Hematopoietic multipotent progenitor cell (in vitro differentiated cells): ENCODE results near the gene PAPSS2. TPM values are rescaled to one million over a fixed set of nuclear protein-coding genes. Genes with fewer than 3 reads are reported as not detected.

ENCODE experiments used
- DNase-seq, 3 donors: peaks; one replicate each; pipeline ENCODE4 v3.0.0-alpha.2; 2011 to 2015; ENCODE audit warnings: low read depth in 2 of 3, low spot score in 2 of 3
- total RNA-seq: library from RNA; depleted of rRNA; stranded (reverse); fragments of >200 nt; gene quantifications from one replicate; pipeline ENCODE4 v1.2.3, GENCODE V29; 2012

Gene PAPSS2
- total RNA-seq, 1 donor, result 0.54 TPM

- no peak for DNase-seq
These were observed 10.1 kb downstream of the PAPSS2 start for GRCh38 chr10:87669752-87670151.

- DNase-seq, result no peak
These were observed 10.9 kb downstream of the PAPSS2 start for GRCh38 chr10:87670586-87670985.

- no peak for DNase-seq
These were observed 11.6 kb downstream of the PAPSS2 start for GRCh38 chr10:87671139-87671815.

GRCh38 chr10:87672551-87672950 is 12.9 kb downstream of the PAPSS2 start:
- peak in 1 of 3 donors; percentile 31 for DNase-seq

GRCh38 chr10:87674943-87675342 is 15.3 kb downstream of the PAPSS2 start:
- no peak for DNase-seq

- no peak for DNase-seq
These were observed 16.0 kb downstream of the PAPSS2 start for GRCh38 chr10:87675396-87676376.

- no peak for DNase-seq
These were observed 17.9 kb downstream of the PAPSS2 start for GRCh38 chr10:87677595-87677994.

GRCh38 chr10:87678302-87678701 is 18.6 kb downstream of the PAPSS2 start:
- no peak for DNase-seq

- DNase-seq, result no peak
These were observed 23.7 kb downstream of the PAPSS2 start for GRCh38 chr10:87683356-87683755.

GRCh38 chr10:87684001-87684638 is 24.4 kb downstream of the PAPSS2 start:
- DNase-seq, result no peak

- no peak for DNase-seq
These were observed 26.3 kb downstream of the PAPSS2 start for GRCh38 chr10:87685832-87686574.

- DNase-seq, result peak in 2 of 3 donors; percentile 46 to 64
These were observed 31.9 kb downstream of the PAPSS2 start for GRCh38 chr10:87691506-87692070.

- DNase-seq, result no peak
These were observed 33.3 kb downstream of the PAPSS2 start for GRCh38 chr10:87692956-87693484.

- no peak for DNase-seq
These were observed 34.5 kb downstream of the PAPSS2 start for GRCh38 chr10:87694011-87694794.

GRCh38 chr10:87695074-87695473 is 35.4 kb downstream of the PAPSS2 start:
- DNase-seq, result no peak

- DNase-seq, result no peak
These were observed 37.5 kb downstream of the PAPSS2 start for GRCh38 chr10:87696922-87697745.

- DNase-seq, result no peak
These were observed 40.5 kb downstream of the PAPSS2 start for GRCh38 chr10:87700031-87700796.
